ENCODE data around the gene MRPS14. TPM values are rescaled to one million over a fixed set of nuclear protein-coding genes. Genes with fewer than 3 reads are reported as not detected.

The MRPS14 gene
- total RNA-seq, 1 experiment from 2014 or later: 38.1 TPM

GRCh38 chr1:175043824-175044223 lies 20.6 kb upstream of the MRPS14 start:
- ChIA-PET CTCF (no interaction called here), POLR2A (no interaction called here)
- no peak overlapping the region for H3K27ac Mint-ChIP-seq (ENCODE audit: unreplicated experiment)
- H3K9me3 ChIP-seq: no peaks in the 10 kb centered on the region
- H3K36me3 ChIP-seq (ENCODE audit: control insufficient read depth, insufficient read depth, low read length): no peaks in the 10 kb centered on the region
- no peak overlapping the region for H3K4me3 Mint-ChIP-seq (ENCODE audit: unreplicated experiment)
- peaks cover 7% of the 10 kb centered on the region for H3K4me1 Mint-ChIP-seq (ENCODE audit: low read depth, unreplicated experiment)
- intact Hi-C loops (cut with micrococcal nuclease; ENCODE audit: unreplicated experiment): no loop called here
- BruUV-seq (replicated peaks): no TSS peak
- H3K4me3 ChIP-seq (ENCODE audit: low read depth, low read length): no peak overlapping the region
- H3K27me3 ChIP-seq (replicated peaks; ENCODE audit: control insufficient read depth, insufficient read depth, low read length): no peaks in the 10 kb centered on the region
- TF ChIP-seq, protein P1, sequence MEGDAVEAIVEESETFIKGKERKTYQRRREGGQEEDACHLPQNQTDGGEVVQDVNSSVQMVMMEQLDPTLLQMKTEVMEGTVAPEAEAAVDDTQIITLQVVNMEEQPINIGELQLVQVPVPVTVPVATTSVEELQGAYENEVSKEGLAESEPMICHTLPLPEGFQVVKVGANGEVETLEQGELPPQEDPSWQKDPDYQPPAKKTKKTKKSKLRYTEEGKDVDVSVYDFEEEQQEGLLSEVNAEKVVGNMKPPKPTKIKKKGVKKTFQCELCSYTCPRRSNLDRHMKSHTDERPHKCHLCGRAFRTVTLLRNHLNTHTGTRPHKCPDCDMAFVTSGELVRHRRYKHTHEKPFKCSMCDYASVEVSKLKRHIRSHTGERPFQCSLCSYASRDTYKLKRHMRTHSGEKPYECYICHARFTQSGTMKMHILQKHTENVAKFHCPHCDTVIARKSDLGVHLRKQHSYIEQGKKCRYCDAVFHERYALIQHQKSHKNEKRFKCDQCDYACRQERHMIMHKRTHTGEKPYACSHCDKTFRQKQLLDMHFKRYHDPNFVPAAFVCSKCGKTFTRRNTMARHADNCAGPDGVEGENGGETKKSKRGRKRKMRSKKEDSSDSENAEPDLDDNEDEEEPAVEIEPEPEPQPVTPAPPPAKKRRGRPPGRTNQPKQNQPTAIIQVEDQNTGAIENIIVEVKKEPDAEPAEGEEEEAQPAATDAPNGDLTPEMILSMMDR (IDR thresholded peaks at IDR 0.05; ENCODE audit: insufficient read depth in 1 of 2, low read depth in 1 of 2, low read length in 1 of 2, severe bottlenecking in 1 of 2, unreplicated experiment in 1 of 2): no peak
- no peak for DNase-seq
- no peaks in the 10 kb centered on the region for H3K36me3 Mint-ChIP-seq (ENCODE audit: insufficient read depth, unreplicated experiment)
- peaks cover 10% of the 10 kb centered on the region for H3K9me3 Mint-ChIP-seq (ENCODE audit: unreplicated experiment)
- no peaks in the 10 kb centered on the region for H3K4me1 ChIP-seq
- H3K27me3 Mint-ChIP-seq (ENCODE audit: insufficient read depth, unreplicated experiment): peaks cover 11% of the 10 kb centered on the region

- no TSS peak for BruUV-seq (replicated peaks)
- no peak overlapping the region for H3K4me3 ChIP-seq (ENCODE audit: low read depth, low read length)
- Mint-ChIP-seq H3K4me1 (ENCODE audit: low read depth, unreplicated experiment) (peaks cover 7% of the 10 kb centered on the region), H3K27ac (ENCODE audit: unreplicated experiment) (no peak overlapping the region), H3K4me3 (ENCODE audit: unreplicated experiment) (no peak overlapping the region), H3K36me3 (ENCODE audit: insufficient read depth, unreplicated experiment) (no peaks in the 10 kb centered on the region), H3K27me3 (ENCODE audit: insufficient read depth, unreplicated experiment) (peaks cover 2% of the 10 kb centered on the region), H3K9me3 (ENCODE audit: unreplicated experiment) (peaks cover 6% of the 10 kb centered on the region)
- H3K4me1 ChIP-seq: no peaks in the 10 kb centered on the region
- H3K27me3 ChIP-seq (replicated peaks; ENCODE audit: control insufficient read depth, insufficient read depth, low read length): no peaks in the 10 kb centered on the region
- intact Hi-C loops (cut with micrococcal nuclease; ENCODE audit: unreplicated experiment): no loop called here
- TF ChIP-seq, protein P1 (IDR thresholded peaks at IDR 0.05; ENCODE audit: insufficient read depth in 1 of 2, low read depth in 1 of 2, low read length in 1 of 2, severe bottlenecking in 1 of 2, unreplicated experiment in 1 of 2): no peak
- no peak for DNase-seq
- no peaks in the 10 kb centered on the region for H3K9me3 ChIP-seq
- ChIA-PET CTCF (no interaction called here), POLR2A (no interaction called here)
- H3K36me3 ChIP-seq (ENCODE audit: control insufficient read depth, insufficient read depth, low read length): no peaks in the 10 kb centered on the region
These were observed 19.4 kb upstream of the MRPS14 start for GRCh38 chr1:175042650-175043049.

- H3K4me3 ChIP-seq (ENCODE audit: low read depth, low read length): no peak overlapping the region
- TF ChIP-seq, protein P1 (IDR thresholded peaks at IDR 0.05; ENCODE audit: insufficient read depth in 1 of 2, low read depth in 1 of 2, low read length in 1 of 2, severe bottlenecking in 1 of 2, unreplicated experiment in 1 of 2): no peak
- CTCF ChIA-PET: interaction anchor here (0.6 to 1.0 kb wide), 2 partner anchors 11 to 85 kb away, joined by 3 to 7 read pairs; no protein-coding TSS in a partner anchor
These were observed 17.2 kb upstream of the MRPS14 start for GRCh38 chr1:175040324-175040879.

More at GRCh38 chr1:175040324-175040879, 17.2 kb upstream of the MRPS14 start:
- Mint-ChIP-seq H3K9me3 (ENCODE audit: unreplicated experiment) (no peaks in the 10 kb centered on the region), H3K4me1 (ENCODE audit: low read depth, unreplicated experiment) (peaks cover 7% of the 10 kb centered on the region), H3K4me3 (ENCODE audit: unreplicated experiment) (no peak overlapping the region), H3K27ac (ENCODE audit: unreplicated experiment) (no peak overlapping the region), H3K36me3 (ENCODE audit: insufficient read depth, unreplicated experiment) (no peaks in the 10 kb centered on the region), H3K27me3 (ENCODE audit: insufficient read depth, unreplicated experiment) (no peaks in the 10 kb centered on the region)
- Histone ChIP-seq H3K9me3 (no peaks in the 10 kb centered on the region), H3K27me3 (replicated peaks; ENCODE audit: control insufficient read depth, insufficient read depth, low read length) (no peaks in the 10 kb centered on the region), H3K4me1 (no peaks in the 10 kb centered on the region), H3K36me3 (ENCODE audit: control insufficient read depth, insufficient read depth, low read length) (no peaks in the 10 kb centered on the region)
- intact Hi-C loops (cut with micrococcal nuclease; ENCODE audit: unreplicated experiment): no loop called here
- no TSS peak for BruUV-seq (replicated peaks)
- DNase-seq: no peak
- POLR2A ChIA-PET: no interaction called here

Data from Caco-2 (cell line).